ENCODE results near the gene MAL.

DNA sequence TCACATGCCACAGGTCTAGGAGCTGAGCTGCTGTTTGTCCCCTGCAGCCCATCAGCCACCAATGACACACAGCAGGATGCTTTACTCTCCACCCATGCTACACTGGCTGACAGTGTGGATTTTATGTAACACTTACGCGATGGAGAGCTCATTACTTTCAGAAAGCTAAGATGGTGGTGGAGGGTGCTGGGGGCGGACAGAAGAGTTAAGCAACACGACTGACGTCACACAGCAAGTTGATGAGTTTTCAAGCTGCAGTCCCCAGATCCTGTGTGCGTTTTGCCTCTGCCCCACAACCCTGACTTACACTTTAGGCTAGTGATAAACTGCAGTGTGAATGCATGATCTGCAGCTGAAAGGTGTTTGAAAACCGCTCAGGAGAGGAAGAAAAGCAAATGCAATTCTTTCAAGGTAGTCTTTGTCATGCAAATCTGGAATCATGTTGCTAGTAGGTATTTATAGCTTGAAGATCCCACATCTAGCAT, 53.7 kb downstream of the MAL start:
- TF ChIP-seq RFX5 (IDR thresholded peaks at IDR 0.05; ENCODE audit: low read depth, low read length) (no peak), POLR2A (IDR thresholded peaks at IDR 0.05; ENCODE audit: low read depth, low read length) (no peak), MAZ (IDR thresholded peaks at IDR 0.05; ENCODE audit: borderline replicate concordance, low read depth, low read length) (no peak), CEBPB (IDR thresholded peaks at IDR 0.05; ENCODE audit: low read depth, low read length) (peak; percentile 81), SMC3 (IDR thresholded peaks at IDR 0.05; ENCODE audit: low read depth, low read length) (no peak), RCOR1 (IDR thresholded peaks at IDR 0.05; ENCODE audit: insufficient replicate concordance, low read length) (no peak), FOS (IDR thresholded peaks at IDR 0.05; ENCODE audit: low read depth, low read length) (no peak), MAFK (IDR thresholded peaks at IDR 0.05; ENCODE audit: low read depth, low read length) (no peak), MXI1 (IDR thresholded peaks at IDR 0.05; ENCODE audit: borderline replicate concordance, low read depth, low read length) (no peak)
- TF ChIP-seq, protein P1, sequence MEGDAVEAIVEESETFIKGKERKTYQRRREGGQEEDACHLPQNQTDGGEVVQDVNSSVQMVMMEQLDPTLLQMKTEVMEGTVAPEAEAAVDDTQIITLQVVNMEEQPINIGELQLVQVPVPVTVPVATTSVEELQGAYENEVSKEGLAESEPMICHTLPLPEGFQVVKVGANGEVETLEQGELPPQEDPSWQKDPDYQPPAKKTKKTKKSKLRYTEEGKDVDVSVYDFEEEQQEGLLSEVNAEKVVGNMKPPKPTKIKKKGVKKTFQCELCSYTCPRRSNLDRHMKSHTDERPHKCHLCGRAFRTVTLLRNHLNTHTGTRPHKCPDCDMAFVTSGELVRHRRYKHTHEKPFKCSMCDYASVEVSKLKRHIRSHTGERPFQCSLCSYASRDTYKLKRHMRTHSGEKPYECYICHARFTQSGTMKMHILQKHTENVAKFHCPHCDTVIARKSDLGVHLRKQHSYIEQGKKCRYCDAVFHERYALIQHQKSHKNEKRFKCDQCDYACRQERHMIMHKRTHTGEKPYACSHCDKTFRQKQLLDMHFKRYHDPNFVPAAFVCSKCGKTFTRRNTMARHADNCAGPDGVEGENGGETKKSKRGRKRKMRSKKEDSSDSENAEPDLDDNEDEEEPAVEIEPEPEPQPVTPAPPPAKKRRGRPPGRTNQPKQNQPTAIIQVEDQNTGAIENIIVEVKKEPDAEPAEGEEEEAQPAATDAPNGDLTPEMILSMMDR (conservative IDR thresholded peaks at IDR 0.05; ENCODE audit: low read depth, low read length) = no peak
- TF ChIP-seq, protein P2, sequence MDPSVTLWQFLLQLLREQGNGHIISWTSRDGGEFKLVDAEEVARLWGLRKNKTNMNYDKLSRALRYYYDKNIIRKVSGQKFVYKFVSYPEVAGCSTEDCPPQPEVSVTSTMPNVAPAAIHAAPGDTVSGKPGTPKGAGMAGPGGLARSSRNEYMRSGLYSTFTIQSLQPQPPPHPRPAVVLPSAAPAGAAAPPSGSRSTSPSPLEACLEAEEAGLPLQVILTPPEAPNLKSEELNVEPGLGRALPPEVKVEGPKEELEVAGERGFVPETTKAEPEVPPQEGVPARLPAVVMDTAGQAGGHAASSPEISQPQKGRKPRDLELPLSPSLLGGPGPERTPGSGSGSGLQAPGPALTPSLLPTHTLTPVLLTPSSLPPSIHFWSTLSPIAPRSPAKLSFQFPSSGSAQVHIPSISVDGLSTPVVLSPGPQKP (IDR thresholded peaks at IDR 0.05; ENCODE audit: borderline replicate concordance, low read depth, low read length) = no peak
- TF ChIP-seq, protein P3, sequence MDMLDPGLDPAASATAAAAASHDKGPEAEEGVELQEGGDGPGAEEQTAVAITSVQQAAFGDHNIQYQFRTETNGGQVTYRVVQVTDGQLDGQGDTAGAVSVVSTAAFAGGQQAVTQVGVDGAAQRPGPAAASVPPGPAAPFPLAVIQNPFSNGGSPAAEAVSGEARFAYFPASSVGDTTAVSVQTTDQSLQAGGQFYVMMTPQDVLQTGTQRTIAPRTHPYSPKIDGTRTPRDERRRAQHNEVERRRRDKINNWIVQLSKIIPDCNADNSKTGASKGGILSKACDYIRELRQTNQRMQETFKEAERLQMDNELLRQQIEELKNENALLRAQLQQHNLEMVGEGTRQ (IDR thresholded peaks at IDR 0.05; ENCODE audit: low read depth, low read length) = no peak

Measured in IMR-90 (cell line).